ENCODE measurements around the gene PSMB4. TPM values are rescaled to one million over a fixed set of nuclear protein-coding genes. Genes with fewer than 3 reads are reported as not detected.
"Not testable (repeated sequence)": the region's sequence is repeated elsewhere in the genome, so short reads cannot be mapped to it uniquely, and the experiment has no call there.

The PSMB4 gene
- 334 and 345 TPM in 2 replicates for total RNA-seq (2021)
- Bru-seq, nascent RNA: percentile 97 among the genes with signal in this experiment
- BruChase-seq, experiment 1, labeled RNA remaining after a 2-hour chase: percentile 98 among the genes with signal in this experiment
- BruChase-seq, experiment 2, labeled RNA remaining after a 6-hour chase: percentile 99 among the genes with signal in this experiment
- long read RNA-seq, transcript PSMB4-201 (7 exons, 964 nt): major isoform, 112 of 127 reads
- long read RNA-seq, partial matches to known transcripts: 9 of 127 reads
- long read RNA-seq, other reads (novel, unspliced or antisense): 6 of 127 reads

DNA sequence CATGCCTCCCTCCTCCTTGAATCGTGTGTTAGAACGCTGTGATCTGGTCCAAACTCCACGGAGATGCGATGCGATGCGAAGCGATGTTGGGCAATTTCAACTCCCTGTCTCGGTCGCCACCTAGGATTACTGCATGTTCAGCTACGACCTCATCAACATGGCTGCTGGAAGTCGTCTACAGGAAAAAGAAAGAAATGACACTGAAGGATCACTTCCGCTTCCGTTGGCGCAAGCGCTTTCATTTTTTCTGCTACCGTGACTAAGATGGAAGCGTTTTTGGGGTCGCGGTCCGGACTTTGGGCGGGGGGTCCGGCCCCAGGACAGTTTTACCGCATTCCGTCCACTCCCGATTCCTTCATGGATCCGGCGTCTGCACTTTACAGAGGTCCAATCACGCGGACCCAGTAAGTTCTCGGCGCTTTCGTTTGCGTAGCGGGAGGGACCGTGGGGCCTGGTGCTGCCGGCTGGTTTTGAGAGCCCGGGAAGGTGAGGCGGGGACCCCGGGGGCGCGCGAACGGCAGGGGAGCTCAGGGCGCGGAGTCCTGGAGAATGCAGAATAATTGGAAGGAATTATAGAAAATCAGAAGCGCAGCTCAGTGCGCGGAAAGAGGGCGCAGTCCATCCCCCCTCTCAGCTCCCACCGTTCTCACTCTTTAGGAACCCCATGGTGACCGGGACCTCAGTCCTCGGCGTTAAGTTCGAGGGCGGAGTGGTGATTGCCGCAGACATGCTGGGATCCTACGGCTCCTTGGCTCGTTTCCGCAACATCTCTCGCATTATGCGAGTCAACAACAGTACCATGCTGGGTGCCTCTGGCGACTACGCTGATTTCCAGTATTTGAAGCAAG lies at the start of gene PSMB4:
TSS of gene PSMB4 (plus strand) at position 250 of the 848 bp plus-strand sequence. CDS start at position 265, 15 bp downstream.
- Histone ChIP-seq H3K4me3 (peak within 1 kb of the TSS; percentile 91), H4K20me1 (ENCODE audit: insufficient read depth) (no peaks in the 10 kb centered on the region), H3F3A (ENCODE audit: insufficient read depth, low read depth) (peaks cover 42% of the 10 kb centered on the region), H3K9me2 (ENCODE audit: insufficient read depth) (no peaks in the 10 kb centered on the region), H3K27ac (peak within 1 kb of the TSS; percentile 58), H3K4me2 (peak within 1 kb of the TSS; percentile 96), H3K9me3 (ENCODE audit: insufficient read depth, low read depth) (no peaks in the 10 kb centered on the region), H3K79me2 (ENCODE audit: low read depth) (peaks cover 23% of the 10 kb centered on the region), H3K4me1 (replicated peaks; ENCODE audit: insufficient read depth) (peaks cover 12% of the 10 kb centered on the region), H2AFZ (peak within 1 kb of the TSS; percentile 89), H3K27me3 (ENCODE audit: insufficient read depth, low read depth) (no peaks in the 10 kb centered on the region), H3K36me3 (ENCODE audit: low read depth) (peaks cover 21% of the 10 kb centered on the region)
- BruUV-seq (replicated peaks): TSS peak; percentile 72
- no peak for TF ChIP-seq EZH2 (IDR thresholded peaks at IDR 0.05; ENCODE audit: low read depth)
- DNase-seq: peak; percentile 70 to 85
- intact Hi-C loops (cut with micrococcal nuclease; ENCODE audit: unreplicated experiment): loop anchor here (1.0 to 2.0 kb wide), 2 partner anchors 53 to 98 kb away; partner anchors contain the start of gene RFX5
- POLR2A ChIA-PET (ENCODE audit: unreplicated experiment): interaction anchor here (0.6 to 0.7 kb wide), 2 partner anchors 118 to 335 kb away, joined by 4 to 10 read pairs; no protein-coding TSS in a partner anchor
- CTCF ChIA-PET: interaction anchor here (0.7 to 1.1 kb wide), 8 partner anchors 9 to 340 kb away, joined by 3 to 5 read pairs (median 3); no protein-coding TSS in a partner anchor

DNA sequence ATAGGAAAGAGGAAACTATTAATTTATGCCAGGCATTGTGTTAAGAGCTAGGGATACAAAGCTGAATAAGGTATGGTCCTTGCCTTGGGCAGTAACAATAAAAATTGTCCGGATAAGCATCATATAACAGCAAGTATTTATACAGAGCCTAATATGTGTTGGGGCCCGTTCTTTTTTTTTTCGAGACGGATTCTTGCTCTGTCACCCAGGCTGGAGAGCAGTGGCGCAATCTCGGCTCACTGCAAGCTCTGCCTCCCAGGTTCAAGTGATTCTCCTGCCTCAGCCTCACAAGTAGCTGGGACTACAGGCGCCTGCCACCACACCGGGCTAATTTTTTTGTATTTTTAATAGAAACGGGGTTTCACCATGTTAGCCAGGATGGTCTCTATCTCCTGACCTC lies 49.0 kb upstream of the PSMB4 start:
- CTCF ChIA-PET: interaction anchor here (0.7 kb wide), 1 partner anchor 29 kb away, joined by 5 read pairs; no protein-coding TSS in a partner anchor
- H3K79me2 ChIP-seq (ENCODE audit: low read depth); BruUV-seq (replicated peaks); H3F3A ChIP-seq (ENCODE audit: insufficient read depth, low read depth); H3K4me2 ChIP-seq; H2AFZ ChIP-seq; H4K20me1 ChIP-seq (ENCODE audit: insufficient read depth); H3K27me3 ChIP-seq (ENCODE audit: insufficient read depth, low read depth); H3K9me2 ChIP-seq (ENCODE audit: insufficient read depth); H3K36me3 ChIP-seq (ENCODE audit: low read depth); H3K4me3 ChIP-seq; intact Hi-C loops (cut with micrococcal nuclease; ENCODE audit: unreplicated experiment); H3K9me3 ChIP-seq (ENCODE audit: insufficient read depth, low read depth); H3K27ac ChIP-seq; DNase-seq: not testable (repeated sequence)
- POLR2A ChIA-PET (ENCODE audit: unreplicated experiment): interaction anchor here (0.5 kb wide), 1 partner anchor 447 kb away, joined by 3 read pairs; no protein-coding TSS in a partner anchor
- peaks cover 11% of the 10 kb centered on the region for H3K4me1 ChIP-seq (replicated peaks; ENCODE audit: insufficient read depth)

DNA sequence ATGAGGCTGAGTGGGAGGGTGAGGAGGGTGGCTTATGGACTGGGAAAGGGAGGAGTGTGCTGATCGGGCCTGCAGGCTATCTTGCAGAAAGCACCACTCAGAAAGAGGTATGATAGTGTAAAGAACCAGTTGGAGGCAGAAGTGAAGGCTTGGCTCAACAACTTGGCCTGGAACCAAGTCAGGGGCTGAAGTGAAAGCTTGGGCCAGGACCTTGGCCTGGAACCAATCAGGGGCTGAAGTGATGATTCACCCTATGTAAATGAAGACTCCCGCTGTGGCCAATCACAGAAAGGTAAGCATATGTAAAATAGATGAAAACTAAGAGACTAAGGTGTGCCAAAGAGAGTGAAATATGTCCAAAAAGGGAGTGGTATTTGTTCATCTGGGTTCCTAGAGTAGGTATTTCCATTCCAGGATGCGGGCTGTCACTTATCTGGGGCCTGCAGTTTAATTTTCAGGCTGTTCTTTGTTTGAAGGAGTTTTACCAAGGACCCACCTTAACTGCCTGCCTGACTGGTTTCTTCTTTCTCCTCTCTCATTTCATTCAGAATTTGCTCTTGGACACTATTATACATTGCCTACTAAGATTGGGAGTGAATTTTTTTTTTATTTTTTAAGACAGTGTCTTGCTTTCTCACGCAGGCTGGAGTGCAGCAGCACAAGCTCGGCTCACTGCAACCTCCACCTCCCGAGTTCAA lies 47.2 kb upstream of the PSMB4 start:
- TF ChIP-seq, protein P1, sequence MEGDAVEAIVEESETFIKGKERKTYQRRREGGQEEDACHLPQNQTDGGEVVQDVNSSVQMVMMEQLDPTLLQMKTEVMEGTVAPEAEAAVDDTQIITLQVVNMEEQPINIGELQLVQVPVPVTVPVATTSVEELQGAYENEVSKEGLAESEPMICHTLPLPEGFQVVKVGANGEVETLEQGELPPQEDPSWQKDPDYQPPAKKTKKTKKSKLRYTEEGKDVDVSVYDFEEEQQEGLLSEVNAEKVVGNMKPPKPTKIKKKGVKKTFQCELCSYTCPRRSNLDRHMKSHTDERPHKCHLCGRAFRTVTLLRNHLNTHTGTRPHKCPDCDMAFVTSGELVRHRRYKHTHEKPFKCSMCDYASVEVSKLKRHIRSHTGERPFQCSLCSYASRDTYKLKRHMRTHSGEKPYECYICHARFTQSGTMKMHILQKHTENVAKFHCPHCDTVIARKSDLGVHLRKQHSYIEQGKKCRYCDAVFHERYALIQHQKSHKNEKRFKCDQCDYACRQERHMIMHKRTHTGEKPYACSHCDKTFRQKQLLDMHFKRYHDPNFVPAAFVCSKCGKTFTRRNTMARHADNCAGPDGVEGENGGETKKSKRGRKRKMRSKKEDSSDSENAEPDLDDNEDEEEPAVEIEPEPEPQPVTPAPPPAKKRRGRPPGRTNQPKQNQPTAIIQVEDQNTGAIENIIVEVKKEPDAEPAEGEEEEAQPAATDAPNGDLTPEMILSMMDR (conservative IDR thresholded peaks at IDR 0.05): no peak
- no peak for TF ChIP-seq EZH2 (IDR thresholded peaks at IDR 0.05; ENCODE audit: low read depth)
- intact Hi-C loops (cut with micrococcal nuclease; ENCODE audit: unreplicated experiment): no loop called here
- H2AFZ ChIP-seq: no peak overlapping the region
- H3K27me3 ChIP-seq (ENCODE audit: insufficient read depth, low read depth): no peaks in the 10 kb centered on the region
- H3K79me2 ChIP-seq (ENCODE audit: low read depth): no peaks in the 10 kb centered on the region
- H3K4me1 ChIP-seq (replicated peaks; ENCODE audit: insufficient read depth): peaks cover 5% of the 10 kb centered on the region; the same call in 1 of the 2 replicates
- H3K4me3 ChIP-seq: no peak overlapping the region
- H3K27ac ChIP-seq: no peak overlapping the region
- ChIA-PET CTCF (interaction anchor here (0.6 kb wide), 2 partner anchors 11 to 253 kb away, joined by 3 to 4 read pairs; no protein-coding TSS in a partner anchor), POLR2A (ENCODE audit: unreplicated experiment) (no interaction called here)
- DNase-seq: peak in 1 of 2 experiments; percentile 38
- H3K4me2 ChIP-seq: no peak overlapping the region
- H3K36me3 ChIP-seq (ENCODE audit: low read depth): no peaks in the 10 kb centered on the region
- H3K9me2 ChIP-seq (ENCODE audit: insufficient read depth): no peaks in the 10 kb centered on the region
- no peaks in the 10 kb centered on the region for H3F3A ChIP-seq (ENCODE audit: insufficient read depth, low read depth)
- no peaks in the 10 kb centered on the region; the same call in 1 of the 2 replicates for H3K9me3 ChIP-seq (ENCODE audit: insufficient read depth, low read depth)
- no peaks in the 10 kb centered on the region for H4K20me1 ChIP-seq (ENCODE audit: insufficient read depth)
- no TSS peak for BruUV-seq (replicated peaks)
